Stimulated activated naive CD8-positive, alpha-beta T cell treated with anti-CD3 and anti-CD28 coated beads, Interleukin-15, Interleukin-2, amounts not matched to agents 100 U/mL and 50 U/mL, for 24 hours (primary cell): ENCODE data around the gene TTC13.
A peak's percentile ranks its signal among the peaks of the same experiment; 100 is the strongest.

Source experiments
- ATAC-seq: fragments of 150-1000 bp; cut with Tn5 transposase; one replicate; pipeline ENCODE4 v1.10.0; 2021
- DNase-seq: peaks from one replicate; pipeline ENCODE4 v3.0.0; 2021

The TTC13 gene

GRCh38 chr1:230948301-230948700 is 30.4 kb downstream of the TTC13 start:
- DNase-seq (no peak), ATAC-seq (no peak)

- DNase-seq (no peak), ATAC-seq (no peak)
These were observed 35.5 kb downstream of the TTC13 start for GRCh38 chr1:230943048-230943593.

- DNase-seq (no peak), ATAC-seq (no peak)
These were observed 37.8 kb downstream of the TTC13 start for GRCh38 chr1:230940848-230941247.

- no peak for ATAC-seq
- DNase-seq: no peak
These were observed 38.7 kb downstream of the TTC13 start for GRCh38 chr1:230939806-230940489.

DNA sequence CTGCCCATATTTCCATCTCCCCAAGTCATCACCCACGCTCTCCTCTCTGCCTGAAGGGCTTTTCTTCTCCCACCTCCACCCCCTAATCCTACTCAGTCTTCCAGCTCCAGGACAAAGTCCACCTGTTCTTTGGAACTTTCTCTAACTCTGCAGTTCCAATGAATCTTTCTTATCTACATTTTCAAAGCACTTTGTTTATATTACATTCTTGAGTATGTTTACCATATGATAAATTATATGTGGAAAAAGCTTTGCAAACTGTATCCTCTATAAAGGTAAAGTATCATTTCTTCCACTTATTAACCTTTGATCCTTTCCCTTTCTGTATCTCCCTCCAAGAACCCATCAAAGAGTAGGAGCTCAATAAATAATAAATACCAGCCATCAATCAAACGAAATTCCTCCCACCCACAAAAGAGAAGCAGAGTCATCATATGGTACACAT is 39.7 kb downstream of the TTC13 start:
- no peak for ATAC-seq
- no peak for DNase-seq

DNA sequence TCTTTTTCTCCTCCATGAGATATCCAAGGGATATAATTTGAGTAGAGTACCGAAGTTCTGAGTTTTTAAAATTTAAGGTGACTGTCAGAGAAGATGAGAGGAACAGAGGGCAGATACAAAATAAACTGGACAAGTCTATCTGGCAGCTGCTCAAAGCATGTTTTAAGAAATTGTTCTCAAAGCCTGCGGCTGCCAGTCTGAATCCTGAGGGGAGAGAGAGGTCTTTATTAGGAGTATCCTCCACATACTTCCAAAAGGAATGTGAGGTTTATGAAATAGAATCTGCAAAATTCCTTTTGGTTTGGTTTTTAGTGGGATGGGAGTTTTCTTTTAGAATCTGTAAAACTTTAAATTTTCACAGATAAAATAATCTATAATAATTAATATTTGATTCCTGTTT is 41.3 kb downstream of the TTC13 start:
- ATAC-seq (no peak), DNase-seq (no peak)

GRCh38 chr1:230936475-230936874 is 42.2 kb downstream of the TTC13 start:
- DNase-seq (no peak), ATAC-seq (no peak)

GRCh38 chr1:230935852-230936251 is 42.8 kb downstream of the TTC13 start:
- DNase-seq: no peak
- no peak for ATAC-seq

DNA sequence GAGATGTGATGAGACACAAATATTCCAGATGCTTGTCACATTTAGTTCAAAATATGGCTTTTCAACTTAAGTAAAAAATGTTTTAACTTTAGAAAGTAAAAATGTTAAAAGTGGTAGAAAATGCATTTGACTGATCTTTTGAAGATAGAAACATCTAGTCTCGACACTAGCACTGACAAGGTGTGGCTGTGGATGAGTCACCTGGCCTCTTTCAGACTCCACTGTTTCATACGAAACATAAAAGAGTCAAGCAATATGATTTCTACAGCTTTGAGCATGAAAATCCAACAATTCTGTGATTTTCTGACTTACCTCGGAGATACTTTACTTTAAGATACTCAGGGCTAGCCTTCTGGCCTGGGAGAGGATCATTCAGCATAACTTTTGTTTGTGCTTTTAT is 47.7 kb downstream of the TTC13 start:
- no peak for DNase-seq
- ATAC-seq: no peak

DNA sequence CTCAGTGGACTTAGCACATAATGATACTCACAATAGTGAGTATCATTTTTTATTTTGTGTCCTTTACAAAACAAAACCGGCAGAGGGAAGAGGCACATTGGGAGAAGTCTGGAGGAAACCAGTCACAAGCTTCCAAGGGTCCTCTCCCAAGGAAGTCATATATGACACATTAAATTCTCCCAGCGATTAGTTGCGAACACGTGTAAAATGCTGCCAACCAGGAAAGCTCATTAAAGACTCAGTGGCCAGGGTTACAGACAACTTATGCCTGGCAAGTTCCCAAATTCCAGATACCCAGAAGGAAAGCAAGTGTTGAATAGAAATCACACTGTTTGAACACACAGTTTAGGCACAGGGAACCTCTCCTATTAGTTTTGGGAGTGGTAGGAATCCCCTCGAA is 52.5 kb downstream of the TTC13 start:
- DNase-seq (no peak), ATAC-seq (no peak)

- ATAC-seq (no peak), DNase-seq (no peak)
These were observed 53.1 kb downstream of the TTC13 start for GRCh38 chr1:230925608-230926007.

DNA sequence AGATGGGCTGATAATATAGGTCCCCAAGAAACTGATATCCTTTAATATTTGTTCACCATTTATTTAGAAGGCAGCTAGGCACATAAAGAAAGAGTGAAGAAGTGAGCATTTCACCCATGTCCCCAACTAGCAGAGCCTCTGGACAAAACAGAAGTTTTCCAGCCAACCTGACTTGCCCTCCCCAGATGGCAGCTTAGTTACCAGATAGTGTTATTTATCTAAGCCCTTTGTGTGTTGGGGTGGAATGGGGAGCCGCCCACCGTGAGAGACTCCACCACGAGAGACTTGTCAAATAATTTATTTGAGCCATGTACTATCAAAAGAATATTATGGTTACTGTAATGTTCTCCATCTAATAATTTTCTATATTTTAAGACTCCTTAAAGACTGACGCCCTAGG is 55.5 kb downstream of the TTC13 start:
- ATAC-seq: no peak
- DNase-seq: no peak

GRCh38 chr1:230922620-230923019 is 56.0 kb downstream of the TTC13 start:
- ATAC-seq (no peak), DNase-seq (no peak)

DNA sequence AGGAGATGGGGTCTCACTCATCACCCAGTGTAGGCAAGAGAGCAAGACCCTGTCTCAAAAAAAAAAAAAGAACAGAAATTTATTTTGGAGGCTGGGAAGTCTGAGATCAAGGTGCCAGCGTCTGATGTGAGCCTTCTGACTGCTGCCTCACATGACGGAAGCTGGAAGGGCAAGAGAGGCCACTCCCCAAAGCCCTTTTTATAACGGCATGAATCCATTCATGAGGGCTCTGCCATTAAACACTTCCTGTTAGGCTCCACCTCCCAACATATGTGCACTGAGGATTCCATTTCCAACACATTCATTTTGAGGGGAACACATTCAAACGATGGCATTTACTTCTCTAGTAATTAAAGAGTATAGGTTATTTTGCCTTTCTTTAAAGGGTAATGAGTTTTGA is 59.5 kb downstream of the TTC13 start:
- DNase-seq: no peak
- ATAC-seq: no peak

DNA sequence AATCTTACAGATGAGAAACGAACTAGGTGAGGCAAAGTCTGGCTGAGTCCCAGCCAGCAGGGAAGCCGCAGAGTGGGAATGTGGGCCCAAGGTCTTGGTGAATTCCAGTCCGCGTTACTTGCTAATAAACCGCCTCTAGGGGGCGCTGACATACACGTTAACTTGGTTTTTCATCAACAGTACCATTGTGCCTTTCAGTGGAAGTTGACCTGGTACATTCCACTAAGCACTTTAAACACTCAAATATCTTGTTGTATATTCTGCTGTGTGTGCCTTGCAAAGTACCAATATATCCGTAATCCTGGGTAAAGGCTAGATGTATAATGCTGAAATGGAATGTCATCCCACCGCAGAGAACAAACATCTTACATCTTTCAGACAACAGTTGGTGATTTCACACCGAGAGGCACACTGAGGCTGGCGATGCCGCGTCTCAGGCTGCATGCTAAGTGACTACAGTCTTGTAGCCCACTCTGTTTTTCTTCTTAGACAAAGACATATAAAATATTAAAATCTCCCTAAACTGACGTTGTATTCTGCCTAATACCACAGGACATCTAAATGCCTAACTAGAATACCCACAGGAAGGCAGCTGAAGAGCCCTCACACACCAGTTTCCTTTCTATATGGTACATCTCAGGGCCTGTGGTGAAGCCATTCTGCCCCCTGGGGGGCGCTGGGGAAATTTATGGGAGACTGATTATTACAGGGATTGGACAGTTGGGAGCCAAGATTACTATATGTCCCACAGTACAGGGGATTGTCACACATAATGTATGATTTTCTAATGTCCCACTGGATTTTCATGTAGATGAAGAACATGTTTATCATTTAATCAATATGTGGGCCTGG is 61.2 kb downstream of the TTC13 start:
- peak; percentile 66 for ATAC-seq
- peak; percentile 76 for DNase-seq

- no peak for ATAC-seq
- no peak for DNase-seq
These were observed 61.9 kb downstream of the TTC13 start for GRCh38 chr1:230916587-230917283.

DNA sequence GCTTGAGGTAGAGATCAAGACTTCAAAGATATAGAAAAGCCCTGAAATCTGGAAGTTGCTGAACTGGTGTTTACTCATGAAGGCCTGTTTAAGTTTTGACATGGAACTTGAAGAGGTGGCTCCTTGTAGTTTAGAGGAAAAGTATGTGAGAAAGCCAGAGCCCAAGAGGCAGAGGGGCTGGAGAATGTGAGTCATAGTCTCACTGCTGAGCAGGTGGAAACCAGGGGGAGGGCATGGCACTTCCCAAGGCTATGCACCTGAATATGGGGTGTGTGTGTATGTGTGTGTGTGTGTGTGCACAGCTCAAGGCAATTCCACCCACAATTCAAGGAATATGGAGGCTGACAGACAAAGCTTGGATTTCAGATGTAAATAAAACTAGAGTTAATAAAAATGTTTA is 63.6 kb downstream of the TTC13 start:
- DNase-seq (no peak), ATAC-seq (no peak)

- DNase-seq: no peak
- ATAC-seq: no peak
These were observed 65.2 kb downstream of the TTC13 start for GRCh38 chr1:230913496-230913895.

DNA sequence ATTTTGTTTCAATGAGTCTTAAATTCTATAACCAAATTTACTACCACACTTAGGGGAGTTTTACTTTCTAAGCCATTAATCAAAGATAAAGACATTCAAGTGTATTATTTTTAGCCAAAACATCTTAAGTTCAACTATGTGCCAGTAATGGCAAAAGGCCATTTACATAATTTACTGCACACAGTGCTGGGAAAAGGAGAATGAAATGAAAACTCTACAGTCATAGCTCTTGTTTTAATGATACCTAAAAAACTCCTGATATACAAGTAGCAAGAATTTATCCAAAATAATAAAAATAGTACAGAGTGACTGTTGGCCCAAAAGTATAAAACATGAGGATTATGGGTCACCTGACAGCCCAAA is 67.9 kb downstream of the TTC13 start:
- DNase-seq (no peak), ATAC-seq (no peak)

GRCh38 chr1:230909974-230910754 is 68.5 kb downstream of the TTC13 start:
- ATAC-seq (no peak), DNase-seq (no peak)

GRCh38 chr1:230907472-230908205 is 71.0 kb downstream of the TTC13 start:
- no peak for DNase-seq

More at GRCh38 chr1:230907472-230908205, 71.0 kb downstream of the TTC13 start:
- no peak for ATAC-seq
